ENCODE results near the gene RAB7B.

DNA sequence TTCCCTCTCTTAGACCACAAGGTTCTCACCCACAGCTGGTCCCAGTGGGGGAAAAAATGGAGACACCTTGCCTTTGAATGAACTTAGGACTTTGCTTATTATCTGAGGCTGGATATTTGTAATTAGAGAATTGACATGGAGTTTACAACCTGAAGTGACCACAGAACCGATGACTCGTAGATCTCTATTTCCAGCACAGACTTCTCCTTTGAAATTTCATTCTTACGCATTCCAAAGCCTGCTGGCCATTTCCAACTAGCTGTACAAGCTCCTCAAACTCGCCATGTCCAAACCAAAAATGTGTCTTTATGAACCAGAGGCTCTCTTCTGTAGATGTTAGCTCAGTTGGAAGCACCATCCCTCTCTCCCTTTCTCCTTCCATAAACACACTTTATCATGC, 12.0 kb downstream of the RAB7B start:
- TF ChIP-seq, protein P1, sequence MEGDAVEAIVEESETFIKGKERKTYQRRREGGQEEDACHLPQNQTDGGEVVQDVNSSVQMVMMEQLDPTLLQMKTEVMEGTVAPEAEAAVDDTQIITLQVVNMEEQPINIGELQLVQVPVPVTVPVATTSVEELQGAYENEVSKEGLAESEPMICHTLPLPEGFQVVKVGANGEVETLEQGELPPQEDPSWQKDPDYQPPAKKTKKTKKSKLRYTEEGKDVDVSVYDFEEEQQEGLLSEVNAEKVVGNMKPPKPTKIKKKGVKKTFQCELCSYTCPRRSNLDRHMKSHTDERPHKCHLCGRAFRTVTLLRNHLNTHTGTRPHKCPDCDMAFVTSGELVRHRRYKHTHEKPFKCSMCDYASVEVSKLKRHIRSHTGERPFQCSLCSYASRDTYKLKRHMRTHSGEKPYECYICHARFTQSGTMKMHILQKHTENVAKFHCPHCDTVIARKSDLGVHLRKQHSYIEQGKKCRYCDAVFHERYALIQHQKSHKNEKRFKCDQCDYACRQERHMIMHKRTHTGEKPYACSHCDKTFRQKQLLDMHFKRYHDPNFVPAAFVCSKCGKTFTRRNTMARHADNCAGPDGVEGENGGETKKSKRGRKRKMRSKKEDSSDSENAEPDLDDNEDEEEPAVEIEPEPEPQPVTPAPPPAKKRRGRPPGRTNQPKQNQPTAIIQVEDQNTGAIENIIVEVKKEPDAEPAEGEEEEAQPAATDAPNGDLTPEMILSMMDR (conservative IDR thresholded peaks at IDR 0.05; ENCODE audit: low read length) = no peak
- no peak for TF ChIP-seq EZH2phosphoT487 (IDR thresholded peaks at IDR 0.05; ENCODE audit: borderline replicate concordance, low read depth, low read length)
